Coronary artery (tissue), 2 donors: Measurements from ENCODE around the gene TAS2R3.

Source experiments
- DNase-seq: peaks from one replicate; pipeline ENCODE4 v3.0.0-alpha.2; 2017; ENCODE audit warnings: low spot score
- H3K27ac ChIP-seq, 2 donors: fragments of 200-600 bp; sonication (generic); one replicate each; pipeline ENCODE4 v1.5.1; 2016 to 2019
- H3K4me3 ChIP-seq: fragments of 200-600 bp; sonication (generic); 2 replicates; pipeline ENCODE4 v1.5.1; 2016; ENCODE audit warnings: mild to moderate bottlenecking, moderate library complexity
- CTCF ChIP-seq: fragments of 200-600 bp; sonication (generic); IDR thresholded peaks from one replicate; pipeline ENCODE4 v1.5.1; 2019; ENCODE audit warnings: antibody characterized with exemption

Gene TAS2R3

GRCh38 chr7:141731476-141732149, 32.3 kb upstream of the TAS2R3 start:
- DNase-seq, result no peak
- no peak overlapping the region for H3K4me3 ChIP-seq
- no peak overlapping the region for H3K27ac ChIP-seq
- TF ChIP-seq CTCF, result peak; percentile 41

GRCh38 chr7:141737118-141737835, 26.6 kb upstream of the TAS2R3 start:
- no peak for DNase-seq
- H3K4me3 ChIP-seq, result peak overlapping the region; percentile 88
- TF ChIP-seq CTCF, result no peak
- peak overlapping the region; percentile 80 to 84 for H3K27ac ChIP-seq

GRCh38 chr7:141737836-141738591, 25.9 kb upstream of the TAS2R3 start, which contains the start of gene SSBP1:
SSBP1 (plus strand) TSS chr7:141738358; CDS start chr7:141739167, 809 bp downstream.
- Histone ChIP-seq H3K27ac (peak within 1 kb of the TSS; percentile 80 to 84), H3K4me3 (peak within 1 kb of the TSS; percentile 88)
- peak; percentile 54 for TF ChIP-seq CTCF
- peak; percentile 94 for DNase-seq

GRCh38 chr7:141738592-141739013, 25.3 kb upstream of the TAS2R3 start:
- peak overlapping the region; percentile 80 to 84 for H3K27ac ChIP-seq
- TF ChIP-seq CTCF, result no peak
- no peak for DNase-seq
- H3K4me3 ChIP-seq, result peak overlapping the region; percentile 88

- DNase-seq, result no peak
- no peak overlapping the region for H3K27ac ChIP-seq
- no peak for TF ChIP-seq CTCF
- H3K4me3 ChIP-seq, result peak overlapping the region; percentile 88
Measured at GRCh38 chr7:141739250-141739649, 24.6 kb upstream of the TAS2R3 start.

GRCh38 chr7:141742229-141742628, 21.7 kb upstream of the TAS2R3 start:
- TF ChIP-seq CTCF, result no peak
- Histone ChIP-seq H3K4me3 (no peak overlapping the region), H3K27ac (no peak overlapping the region)
- no peak for DNase-seq
